ENCODE data around the gene TANK.

The TANK gene

DNA sequence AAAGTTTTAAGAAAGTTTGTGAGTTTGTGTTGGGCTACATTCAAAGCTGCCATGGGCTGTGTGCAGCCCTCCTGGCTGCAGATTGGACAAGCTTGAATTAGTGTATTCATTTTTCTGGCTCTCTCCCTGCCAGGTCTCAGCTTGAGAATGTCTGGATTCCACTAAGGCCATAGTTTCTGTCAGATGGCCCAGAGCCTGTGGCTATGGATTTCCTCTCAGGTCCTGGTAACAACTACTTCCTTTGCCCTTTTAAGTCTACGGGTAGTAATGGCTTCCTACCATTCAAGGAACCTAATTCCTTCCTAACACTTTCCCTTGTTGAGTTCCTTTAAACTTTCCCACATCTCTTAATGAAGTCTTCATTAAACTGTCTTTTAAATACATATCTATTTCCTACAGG lies 123.7 kb downstream of the TANK start:
- H3K79me2 ChIP-seq (ENCODE audit: insufficient read depth, low read depth) = no peaks in the 10 kb centered on the region
- no peak overlapping the region for H3K9ac ChIP-seq
- 0 out of 2 replicates have a peak, but pooled peaks cover 2% of the 10 kb centered on the region for H3K27me3 ChIP-seq (ENCODE audit: insufficient read depth, low read depth)
- no peaks in the 10 kb centered on the region for H4K20me1 ChIP-seq (ENCODE audit: insufficient read depth)
- TF ChIP-seq, protein P1, sequence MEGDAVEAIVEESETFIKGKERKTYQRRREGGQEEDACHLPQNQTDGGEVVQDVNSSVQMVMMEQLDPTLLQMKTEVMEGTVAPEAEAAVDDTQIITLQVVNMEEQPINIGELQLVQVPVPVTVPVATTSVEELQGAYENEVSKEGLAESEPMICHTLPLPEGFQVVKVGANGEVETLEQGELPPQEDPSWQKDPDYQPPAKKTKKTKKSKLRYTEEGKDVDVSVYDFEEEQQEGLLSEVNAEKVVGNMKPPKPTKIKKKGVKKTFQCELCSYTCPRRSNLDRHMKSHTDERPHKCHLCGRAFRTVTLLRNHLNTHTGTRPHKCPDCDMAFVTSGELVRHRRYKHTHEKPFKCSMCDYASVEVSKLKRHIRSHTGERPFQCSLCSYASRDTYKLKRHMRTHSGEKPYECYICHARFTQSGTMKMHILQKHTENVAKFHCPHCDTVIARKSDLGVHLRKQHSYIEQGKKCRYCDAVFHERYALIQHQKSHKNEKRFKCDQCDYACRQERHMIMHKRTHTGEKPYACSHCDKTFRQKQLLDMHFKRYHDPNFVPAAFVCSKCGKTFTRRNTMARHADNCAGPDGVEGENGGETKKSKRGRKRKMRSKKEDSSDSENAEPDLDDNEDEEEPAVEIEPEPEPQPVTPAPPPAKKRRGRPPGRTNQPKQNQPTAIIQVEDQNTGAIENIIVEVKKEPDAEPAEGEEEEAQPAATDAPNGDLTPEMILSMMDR (conservative IDR thresholded peaks at IDR 0.05; ENCODE audit: low read depth, low read length) = no peak
- no peaks in the 10 kb centered on the region for H3K36me3 ChIP-seq (ENCODE audit: insufficient read depth)
- no peak overlapping the region for H3K4me2 ChIP-seq
- no peak overlapping the region for H3K4me3 ChIP-seq (IDR thresholded peaks at IDR 0.05; ENCODE audit: insufficient read depth, low read depth, low read length)
- H3K27ac ChIP-seq = no peak overlapping the region
- H3K4me1 ChIP-seq (ENCODE audit: low read depth, poor library complexity, severe bottlenecking) = no peaks in the 10 kb centered on the region
- no peak overlapping the region for H2AFZ ChIP-seq (ENCODE audit: low read depth)
